Measurements from ENCODE around the gene KIRREL3.

DNA sequence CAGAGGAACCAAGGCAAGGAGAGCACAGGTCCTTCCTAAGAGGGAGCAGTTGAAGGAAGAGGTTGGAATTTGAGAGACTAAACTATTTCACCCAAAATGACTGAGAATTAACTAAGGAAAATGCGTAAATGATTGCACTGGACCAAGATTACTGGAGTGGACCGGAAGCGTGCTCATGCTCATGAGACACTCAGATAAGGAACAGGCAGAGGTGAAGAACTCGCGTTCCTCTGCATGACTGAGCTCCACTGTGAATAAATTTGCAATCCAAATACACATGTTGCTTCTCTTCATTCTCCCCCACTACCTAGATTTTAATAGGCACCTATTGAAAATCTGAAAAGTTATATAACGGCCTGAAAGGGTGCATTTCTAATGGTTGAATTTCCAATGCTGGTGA, 207.0 kb downstream of the KIRREL3 start:
- TF ChIP-seq, protein P1, sequence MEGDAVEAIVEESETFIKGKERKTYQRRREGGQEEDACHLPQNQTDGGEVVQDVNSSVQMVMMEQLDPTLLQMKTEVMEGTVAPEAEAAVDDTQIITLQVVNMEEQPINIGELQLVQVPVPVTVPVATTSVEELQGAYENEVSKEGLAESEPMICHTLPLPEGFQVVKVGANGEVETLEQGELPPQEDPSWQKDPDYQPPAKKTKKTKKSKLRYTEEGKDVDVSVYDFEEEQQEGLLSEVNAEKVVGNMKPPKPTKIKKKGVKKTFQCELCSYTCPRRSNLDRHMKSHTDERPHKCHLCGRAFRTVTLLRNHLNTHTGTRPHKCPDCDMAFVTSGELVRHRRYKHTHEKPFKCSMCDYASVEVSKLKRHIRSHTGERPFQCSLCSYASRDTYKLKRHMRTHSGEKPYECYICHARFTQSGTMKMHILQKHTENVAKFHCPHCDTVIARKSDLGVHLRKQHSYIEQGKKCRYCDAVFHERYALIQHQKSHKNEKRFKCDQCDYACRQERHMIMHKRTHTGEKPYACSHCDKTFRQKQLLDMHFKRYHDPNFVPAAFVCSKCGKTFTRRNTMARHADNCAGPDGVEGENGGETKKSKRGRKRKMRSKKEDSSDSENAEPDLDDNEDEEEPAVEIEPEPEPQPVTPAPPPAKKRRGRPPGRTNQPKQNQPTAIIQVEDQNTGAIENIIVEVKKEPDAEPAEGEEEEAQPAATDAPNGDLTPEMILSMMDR (IDR thresholded peaks at IDR 0.05; ENCODE audit: insufficient read depth, low read length) = no peak
- no peak for TF ChIP-seq GABPA (IDR thresholded peaks at IDR 0.05; ENCODE audit: low read depth)
- TF ChIP-seq, protein P2, sequence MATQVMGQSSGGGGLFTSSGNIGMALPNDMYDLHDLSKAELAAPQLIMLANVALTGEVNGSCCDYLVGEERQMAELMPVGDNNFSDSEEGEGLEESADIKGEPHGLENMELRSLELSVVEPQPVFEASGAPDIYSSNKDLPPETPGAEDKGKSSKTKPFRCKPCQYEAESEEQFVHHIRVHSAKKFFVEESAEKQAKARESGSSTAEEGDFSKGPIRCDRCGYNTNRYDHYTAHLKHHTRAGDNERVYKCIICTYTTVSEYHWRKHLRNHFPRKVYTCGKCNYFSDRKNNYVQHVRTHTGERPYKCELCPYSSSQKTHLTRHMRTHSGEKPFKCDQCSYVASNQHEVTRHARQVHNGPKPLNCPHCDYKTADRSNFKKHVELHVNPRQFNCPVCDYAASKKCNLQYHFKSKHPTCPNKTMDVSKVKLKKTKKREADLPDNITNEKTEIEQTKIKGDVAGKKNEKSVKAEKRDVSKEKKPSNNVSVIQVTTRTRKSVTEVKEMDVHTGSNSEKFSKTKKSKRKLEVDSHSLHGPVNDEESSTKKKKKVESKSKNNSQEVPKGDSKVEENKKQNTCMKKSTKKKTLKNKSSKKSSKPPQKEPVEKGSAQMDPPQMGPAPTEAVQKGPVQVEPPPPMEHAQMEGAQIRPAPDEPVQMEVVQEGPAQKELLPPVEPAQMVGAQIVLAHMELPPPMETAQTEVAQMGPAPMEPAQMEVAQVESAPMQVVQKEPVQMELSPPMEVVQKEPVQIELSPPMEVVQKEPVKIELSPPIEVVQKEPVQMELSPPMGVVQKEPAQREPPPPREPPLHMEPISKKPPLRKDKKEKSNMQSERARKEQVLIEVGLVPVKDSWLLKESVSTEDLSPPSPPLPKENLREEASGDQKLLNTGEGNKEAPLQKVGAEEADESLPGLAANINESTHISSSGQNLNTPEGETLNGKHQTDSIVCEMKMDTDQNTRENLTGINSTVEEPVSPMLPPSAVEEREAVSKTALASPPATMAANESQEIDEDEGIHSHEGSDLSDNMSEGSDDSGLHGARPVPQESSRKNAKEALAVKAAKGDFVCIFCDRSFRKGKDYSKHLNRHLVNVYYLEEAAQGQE (IDR thresholded peaks at IDR 0.05; ENCODE audit: insufficient replicate concordance, low read depth) = no peak
- TF ChIP-seq POLR2AphosphoS5 (IDR thresholded peaks at IDR 0.05; ENCODE audit: low read depth) = no peak

Measured in HL-60 (cell line).